ENCODE data around the gene GNG11.

DNA sequence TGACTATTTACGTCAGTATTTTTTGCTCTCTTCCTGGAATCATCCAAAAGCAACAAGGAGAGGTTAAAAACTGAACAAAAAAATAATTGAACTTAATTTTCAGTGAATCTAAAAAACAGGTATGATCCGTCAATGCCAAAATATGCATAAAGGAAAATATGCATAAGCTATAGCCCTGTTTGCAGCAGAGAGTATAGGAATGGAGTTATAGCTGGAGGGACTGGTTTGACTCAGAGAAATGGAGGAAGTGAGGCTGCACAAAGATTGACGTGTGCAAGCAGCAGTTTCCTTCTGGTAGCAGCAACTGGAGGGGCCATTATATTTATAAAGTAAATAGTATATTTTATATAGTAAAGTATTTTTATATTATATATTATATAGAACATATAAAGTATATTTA, 37.1 kb downstream of the GNG11 start:
- TF ChIP-seq, protein P1, sequence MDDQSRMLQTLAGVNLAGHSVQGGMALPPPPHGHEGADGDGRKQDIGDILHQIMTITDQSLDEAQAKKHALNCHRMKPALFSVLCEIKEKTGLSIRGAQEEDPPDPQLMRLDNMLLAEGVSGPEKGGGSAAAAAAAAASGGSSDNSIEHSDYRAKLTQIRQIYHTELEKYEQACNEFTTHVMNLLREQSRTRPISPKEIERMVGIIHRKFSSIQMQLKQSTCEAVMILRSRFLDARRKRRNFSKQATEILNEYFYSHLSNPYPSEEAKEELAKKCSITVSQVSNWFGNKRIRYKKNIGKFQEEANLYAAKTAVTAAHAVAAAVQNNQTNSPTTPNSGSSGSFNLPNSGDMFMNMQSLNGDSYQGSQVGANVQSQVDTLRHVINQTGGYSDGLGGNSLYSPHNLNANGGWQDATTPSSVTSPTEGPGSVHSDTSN (CRISPR knock-in tag; IDR thresholded peaks at IDR 0.05; ENCODE audit: borderline replicate concordance) = no peak
- TF ChIP-seq ZNF317 (CRISPR knock-in tag; IDR thresholded peaks at IDR 0.05) (no peak), DMAP1 (CRISPR knock-in tag; IDR thresholded peaks at IDR 0.05) (no peak)
